ENCODE results near the gene STARD3.

STARD3 gene

GRCh38 chr17:39650121-39650579 is 13.2 kb downstream of the STARD3 start:
- Mint-ChIP-seq H3K36me3 (ENCODE audit: low read depth) (peaks cover 4% of the 10 kb centered on the region), H3K27ac (peak overlapping the region; percentile 95), H3K27me3 (ENCODE audit: low read depth, poor library complexity) (peaks cover 7% of the 10 kb centered on the region), H3K9me3 (no peaks in the 10 kb centered on the region), H3K4me3 (peak overlapping the region; percentile 21), H3K4me1 (peaks cover 69% of the 10 kb centered on the region)
- TF ChIP-seq CTCF (IDR thresholded peaks at IDR 0.05): no peak
- no peak for DNase-seq

GRCh38 chr17:39651923-39652586 is 15.1 kb downstream of the STARD3 start:
- Mint-ChIP-seq H3K27ac (peak overlapping the region; percentile 96), H3K9me3 (no peaks in the 10 kb centered on the region), H3K4me1 (peaks cover 76% of the 10 kb centered on the region), H3K4me3 (peak overlapping the region; percentile 59), H3K27me3 (ENCODE audit: low read depth, poor library complexity) (peaks cover 7% of the 10 kb centered on the region), H3K36me3 (ENCODE audit: low read depth) (peaks cover 8% of the 10 kb centered on the region)
- TF ChIP-seq CTCF (IDR thresholded peaks at IDR 0.05): no peak
- no peak for DNase-seq

- H3K9me3 Mint-ChIP-seq: no peaks in the 10 kb centered on the region
- H3K4me3 Mint-ChIP-seq: peak overlapping the region; percentile 59
- no peak for DNase-seq
Observed at GRCh38 chr17:39652587-39653315, 15.8 kb downstream of the STARD3 start.

GRCh38 chr17:39653316-39653661 is 16.3 kb downstream of the STARD3 start:
- peaks cover 77% of the 10 kb centered on the region for H3K4me1 Mint-ChIP-seq
- H3K27me3 Mint-ChIP-seq (ENCODE audit: low read depth, poor library complexity): peaks cover 7% of the 10 kb centered on the region
- H3K4me3 Mint-ChIP-seq: peak overlapping the region; percentile 65
- no peak for TF ChIP-seq CTCF (IDR thresholded peaks at IDR 0.05)
- no peak for DNase-seq
- peaks cover 8% of the 10 kb centered on the region for H3K36me3 Mint-ChIP-seq (ENCODE audit: low read depth)
- H3K27ac Mint-ChIP-seq: no peak overlapping the region
- no peaks in the 10 kb centered on the region for H3K9me3 Mint-ChIP-seq

More at GRCh38 chr17:39652587-39653315, 15.8 kb downstream of the STARD3 start:
- peak overlapping the region; percentile 96 for H3K27ac Mint-ChIP-seq
- TF ChIP-seq CTCF (IDR thresholded peaks at IDR 0.05): no peak
- H3K27me3 Mint-ChIP-seq (ENCODE audit: low read depth, poor library complexity): peaks cover 7% of the 10 kb centered on the region
- H3K4me1 Mint-ChIP-seq: peaks cover 77% of the 10 kb centered on the region
- peaks cover 8% of the 10 kb centered on the region for H3K36me3 Mint-ChIP-seq (ENCODE audit: low read depth)

- TF ChIP-seq CTCF (IDR thresholded peaks at IDR 0.05): peak; percentile 78
- peaks cover 8% of the 10 kb centered on the region for H3K36me3 Mint-ChIP-seq (ENCODE audit: low read depth)
- peak overlapping the region; percentile 65 for H3K4me3 Mint-ChIP-seq
- peak; percentile 73 for DNase-seq
- peaks cover 6% of the 10 kb centered on the region for H3K27me3 Mint-ChIP-seq (ENCODE audit: low read depth, poor library complexity)
- no peaks in the 10 kb centered on the region for H3K9me3 Mint-ChIP-seq
- peak overlapping the region; percentile 92 for H3K27ac Mint-ChIP-seq
- peaks cover 74% of the 10 kb centered on the region for H3K4me1 Mint-ChIP-seq
Observed at GRCh38 chr17:39653662-39654331, 16.9 kb downstream of the STARD3 start.
